Lower lobe of right lung (tissue), 2 donors: Measurements from ENCODE around the gene ELOVL3. TPM values are rescaled to one million over a fixed set of nuclear protein-coding genes. Genes with fewer than 3 reads are reported as not detected.

Experiments used
- ATAC-seq, 2 donors: fragments of 200-7000 bp; cut with Tn5 transposase; one replicate each; pipeline ENCODE4 v1.9.1; 2020 to 2022; ENCODE audit warnings: mild to moderate bottlenecking in 2 of 2, moderate library complexity in 2 of 2
- DNase-seq: peaks from one replicate; pipeline ENCODE4 v3.0.0-alpha.2; 2020
- H3K27ac ChIP-seq: fragments of 200-600 bp; one replicate; pipeline ENCODE4 v1.8.0; 2022
- H3K27me3 ChIP-seq: fragments of 200-600 bp; one replicate; pipeline ENCODE4 v1.8.0; 2022; ENCODE audit warnings: low read depth
- H3K36me3 ChIP-seq: fragments of 200-600 bp; one replicate; pipeline ENCODE4 v1.8.0; 2022; ENCODE audit warnings: mild to moderate bottlenecking
- H3K4me1 ChIP-seq: fragments of 200-600 bp; one replicate; pipeline ENCODE4 v1.8.0; 2022
- H3K4me3 ChIP-seq: fragments of 200-600 bp; one replicate; pipeline ENCODE4 v1.8.0; 2022; ENCODE audit warnings: mild to moderate bottlenecking
- H3K9me3 ChIP-seq: fragments of 200-600 bp; one replicate; pipeline ENCODE4 v1.8.0; 2022
- intact Hi-C: fragments of 100-400 bp; cut with DNase I; formaldehyde crosslinking; loops from one replicate; pipeline ENCODE4 v1.11.0; 2022
- total RNA-seq: library from RNA; stranded (reverse); fragmentation: NEBNext Ultra II Directional; extraction: Animal tissue kit (Norgen Biotek cat#: 25700); gene quantifications from one replicate; pipeline ENCODE4 v1.2.1, GENCODE V29; 2021
- TF ChIP-seq, protein P1 (sequence below): fragments of 200-600 bp; IDR thresholded peaks from one replicate; pipeline ENCODE4 v1.8.0; 2022; ENCODE audit warnings: antibody characterized with exemption, mild to moderate bottlenecking
- donor health status: DM: no; HTN: yes; CAD: no; lungs with severe emphysema.

The ELOVL3 gene
- total RNA-seq, 1 donor from 2014 or later = 0.92 TPM

DNA sequence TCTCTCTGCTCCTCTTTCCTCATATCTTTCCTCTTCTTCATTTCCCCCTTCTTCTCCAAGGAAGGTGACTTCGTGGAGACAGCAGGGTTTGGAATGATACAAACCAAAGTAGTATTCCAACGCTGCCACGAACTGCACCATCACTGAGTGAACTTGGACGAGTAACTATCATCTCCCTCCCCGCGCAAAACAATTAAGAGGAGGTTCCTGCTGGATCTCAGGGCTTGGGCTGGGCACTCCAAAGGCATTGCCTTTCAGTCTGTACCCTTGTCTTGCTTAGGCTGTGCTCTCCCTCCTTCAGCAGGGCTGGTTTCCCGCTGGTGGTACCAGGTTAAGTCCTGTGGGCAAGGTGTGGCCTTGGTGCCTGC, 16.0 kb downstream of the ELOVL3 start:
- DNase-seq (no peak), ATAC-seq (no peak)
- peaks cover 39% of the 10 kb centered on the region for H3K4me1 ChIP-seq
- TF ChIP-seq, protein P1, sequence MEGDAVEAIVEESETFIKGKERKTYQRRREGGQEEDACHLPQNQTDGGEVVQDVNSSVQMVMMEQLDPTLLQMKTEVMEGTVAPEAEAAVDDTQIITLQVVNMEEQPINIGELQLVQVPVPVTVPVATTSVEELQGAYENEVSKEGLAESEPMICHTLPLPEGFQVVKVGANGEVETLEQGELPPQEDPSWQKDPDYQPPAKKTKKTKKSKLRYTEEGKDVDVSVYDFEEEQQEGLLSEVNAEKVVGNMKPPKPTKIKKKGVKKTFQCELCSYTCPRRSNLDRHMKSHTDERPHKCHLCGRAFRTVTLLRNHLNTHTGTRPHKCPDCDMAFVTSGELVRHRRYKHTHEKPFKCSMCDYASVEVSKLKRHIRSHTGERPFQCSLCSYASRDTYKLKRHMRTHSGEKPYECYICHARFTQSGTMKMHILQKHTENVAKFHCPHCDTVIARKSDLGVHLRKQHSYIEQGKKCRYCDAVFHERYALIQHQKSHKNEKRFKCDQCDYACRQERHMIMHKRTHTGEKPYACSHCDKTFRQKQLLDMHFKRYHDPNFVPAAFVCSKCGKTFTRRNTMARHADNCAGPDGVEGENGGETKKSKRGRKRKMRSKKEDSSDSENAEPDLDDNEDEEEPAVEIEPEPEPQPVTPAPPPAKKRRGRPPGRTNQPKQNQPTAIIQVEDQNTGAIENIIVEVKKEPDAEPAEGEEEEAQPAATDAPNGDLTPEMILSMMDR = no peak
- peak overlapping the region; percentile 70 for H3K4me3 ChIP-seq
- intact Hi-C loops = no loop called here
- H3K36me3 ChIP-seq = no peaks in the 10 kb centered on the region
- H3K27ac ChIP-seq = no peak overlapping the region
- peaks cover 17% of the 10 kb centered on the region for H3K27me3 ChIP-seq
- H3K9me3 ChIP-seq = no peaks in the 10 kb centered on the region

DNA sequence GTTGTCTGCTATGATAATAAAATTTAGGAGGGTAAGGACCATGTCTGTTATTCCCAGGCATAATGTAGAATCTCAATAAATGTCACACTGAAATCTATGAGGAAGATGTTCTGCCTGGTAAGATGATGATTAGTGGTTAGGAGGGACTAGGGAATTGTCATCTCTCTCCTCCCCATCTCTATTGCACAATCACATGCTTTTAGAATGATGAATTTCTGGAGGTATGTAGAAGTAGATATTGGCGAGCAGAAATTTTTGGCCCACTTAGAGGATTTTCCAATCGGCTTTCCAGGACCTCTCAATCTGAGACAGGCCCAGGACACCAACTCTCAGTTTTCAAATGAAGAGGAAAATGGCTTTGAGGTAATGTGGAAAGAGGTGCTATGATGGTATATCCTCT, 17.2 kb downstream of the ELOVL3 start:
- TF ChIP-seq, protein P1 = no peak
- no peak for DNase-seq
- intact Hi-C loops = no loop called here
- Histone ChIP-seq H3K27ac (no peak overlapping the region), H3K4me1 (peaks cover 51% of the 10 kb centered on the region), H3K27me3 (peaks cover 10% of the 10 kb centered on the region), H3K9me3 (no peaks in the 10 kb centered on the region), H3K36me3 (no peaks in the 10 kb centered on the region), H3K4me3 (no peak overlapping the region)
- ATAC-seq = no peak

DNA sequence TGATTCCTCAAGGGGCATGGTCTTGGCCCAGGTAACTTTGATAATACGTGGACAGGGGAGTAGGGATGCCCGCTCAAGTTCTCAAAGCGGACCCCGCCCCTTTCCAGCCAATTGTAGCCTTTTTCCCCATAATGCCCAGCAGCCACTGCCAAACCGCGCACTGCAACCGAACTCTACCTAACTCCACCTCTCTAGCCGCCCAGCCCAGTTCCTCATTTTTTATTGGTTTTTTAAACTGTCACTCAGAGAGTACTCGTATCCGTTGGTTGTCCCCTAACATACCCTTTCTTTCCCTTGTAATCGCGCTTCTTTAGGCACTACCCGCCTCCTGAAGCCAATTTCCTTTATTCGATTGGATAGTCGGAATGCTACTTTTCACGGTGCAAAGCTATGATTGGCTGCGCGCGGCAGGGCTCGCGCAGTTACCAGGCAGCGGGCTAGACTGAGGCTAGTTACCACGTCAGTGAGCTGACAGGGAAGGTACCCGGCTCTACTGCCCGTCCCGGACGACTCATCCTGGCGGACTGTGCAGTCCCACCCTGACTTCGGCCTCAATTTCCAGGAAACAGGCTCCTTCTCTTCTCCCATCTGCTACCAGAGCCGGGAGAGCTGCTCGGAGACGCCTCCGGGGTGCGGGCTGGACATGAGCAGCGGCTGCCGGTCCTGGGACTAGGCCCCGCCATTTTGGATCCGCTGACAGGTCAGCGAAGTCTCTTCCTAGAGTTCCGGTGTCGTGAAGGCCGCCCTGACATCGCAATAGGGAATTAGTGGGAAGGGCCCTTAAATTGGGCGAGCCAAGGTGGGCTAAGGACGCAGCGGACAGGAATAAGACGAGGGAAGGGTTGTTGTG, 19.2 kb downstream of the ELOVL3 start, which contains the start of gene GBF1:
Gene GBF1 (plus strand): TSS at position 451 of the 850 bp plus-strand sequence. CDS start 13,407 bp downstream, outside the sequence.
- peak; percentile 93 for DNase-seq
- Histone ChIP-seq H3K27ac (peak within 1 kb of the TSS; percentile 86), H3K4me1 (peaks cover 67% of the 10 kb centered on the region), H3K36me3 (no peaks in the 10 kb centered on the region), H3K9me3 (no peaks in the 10 kb centered on the region), H3K27me3 (peaks cover 6% of the 10 kb centered on the region), H3K4me3 (peak within 1 kb of the TSS; percentile 85)
- TF ChIP-seq, protein P1 = no peak
- intact Hi-C loops = no loop called here
- peak; percentile 94 to 96 for ATAC-seq

DNA sequence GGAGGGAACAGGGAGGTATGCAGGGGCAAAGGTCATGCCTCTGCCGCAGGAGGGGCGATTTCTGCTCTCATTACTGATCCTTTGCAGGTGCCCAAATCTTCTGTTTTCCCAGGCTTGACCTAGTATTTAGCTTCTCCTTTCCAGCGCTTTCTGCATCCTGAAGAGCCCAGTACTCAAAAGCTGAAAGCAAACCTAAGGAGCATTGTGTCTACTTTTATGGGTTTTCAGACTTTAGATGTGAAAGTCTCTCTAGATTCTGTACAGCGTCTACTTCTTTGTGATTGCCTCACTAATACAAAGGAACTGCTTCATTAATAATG, 19.8 kb downstream of the ELOVL3 start:
- DNase-seq (no peak), ATAC-seq (peak in 1 of 2 donors; percentile 1)
- H3K4me3 ChIP-seq = peak overlapping the region; percentile 85
- H3K27ac ChIP-seq = peak overlapping the region; percentile 86
- no peaks in the 10 kb centered on the region for H3K36me3 ChIP-seq
- H3K4me1 ChIP-seq = peaks cover 62% of the 10 kb centered on the region
- no peaks in the 10 kb centered on the region for H3K9me3 ChIP-seq
- intact Hi-C loops = no loop called here
- TF ChIP-seq, protein P1 = no peak
- peaks cover under 1% of the 10 kb centered on the region for H3K27me3 ChIP-seq

DNA sequence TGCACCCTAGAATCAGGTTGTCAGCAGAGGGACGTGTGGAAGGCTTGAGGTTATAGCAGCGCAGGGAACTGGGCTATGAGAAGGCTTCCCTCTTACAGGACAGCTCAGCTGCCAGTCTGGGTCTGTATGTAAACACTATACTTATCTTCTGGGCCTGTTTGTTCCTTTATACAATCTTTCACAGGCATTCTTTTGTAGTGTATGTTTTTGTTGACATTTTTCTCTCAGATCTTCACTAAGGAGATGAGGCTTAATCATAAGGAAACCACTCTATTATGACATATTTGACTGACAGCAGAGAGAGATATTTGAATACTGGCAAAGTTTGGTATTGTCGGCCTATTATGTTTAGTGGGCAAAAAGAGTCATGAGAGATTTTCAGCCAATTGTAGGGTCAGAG, 20.2 kb downstream of the ELOVL3 start:
- no peaks in the 10 kb centered on the region for H3K36me3 ChIP-seq
- no peak for DNase-seq

More for the DNA sequence above, 20.2 kb downstream of the ELOVL3 start:
- Histone ChIP-seq H3K4me3 (peak overlapping the region; percentile 85), H3K9me3 (no peaks in the 10 kb centered on the region), H3K27me3 (no peaks in the 10 kb centered on the region), H3K4me1 (peaks cover 59% of the 10 kb centered on the region), H3K27ac (peak overlapping the region; percentile 86)
- intact Hi-C loops = no loop called here
- TF ChIP-seq, protein P1 = no peak
- no peak for ATAC-seq
